Liver (tissue), 3 donors: Measurements from ENCODE around the gene GRK1.

ENCODE experiments used
- EGR1 ChIP-seq, 2 donors: IDR thresholded peaks; 2 replicates each; pipeline ENCODE4 v1.6.1; 2016 to 2018; ENCODE audit warnings: antibody characterized with exemption in 2 of 2, low read depth in 2 of 2
- FOXA1 ChIP-seq: IDR thresholded peaks from 2 replicates; pipeline ENCODE4 v1.6.1; 2016; ENCODE audit warnings: antibody characterized with exemption
- FOXA2 ChIP-seq: IDR thresholded peaks from 2 replicates; pipeline ENCODE4 v1.6.1; 2016; ENCODE audit warnings: antibody characterized with exemption
- HNF4A ChIP-seq, 2 donors: conservative IDR thresholded peaks; 2 replicates each; pipeline ENCODE4 v1.6.1; 2016; ENCODE audit warnings: antibody characterized with exemption in 2 of 2, mild to moderate bottlenecking in 2 of 2
- JUND ChIP-seq, 2 donors: IDR thresholded peaks; 2 replicates each; pipeline ENCODE4 v1.6.1; 2016; ENCODE audit warnings: antibody characterized with exemption in 2 of 2
- RAD21 ChIP-seq, 2 donors: IDR thresholded peaks; 2 replicates each; pipeline ENCODE4 v1.6.1; 2016; ENCODE audit warnings: antibody characterized with exemption in 2 of 2, mild to moderate bottlenecking in 2 of 2
- RXRA ChIP-seq, 2 donors: IDR thresholded peaks; 2 replicates each; pipeline ENCODE4 v1.6.1; 2017 to 2018; ENCODE audit warnings: antibody characterized with exemption in 2 of 2, mild to moderate bottlenecking in 1 of 2
- TAF1 ChIP-seq: conservative IDR thresholded peaks from 2 replicates; pipeline ENCODE4 v1.6.1; 2016; ENCODE audit warnings: antibody characterized with exemption, mild to moderate bottlenecking
- YY1 ChIP-seq: IDR thresholded peaks from 2 replicates; pipeline ENCODE4 v1.6.1; 2016; ENCODE audit warnings: antibody characterized with exemption, mild to moderate bottlenecking
- TF ChIP-seq, protein P1 (sequence below): fragments of 150-350 bp; IDR thresholded peaks from 2 replicates; pipeline ENCODE4 v1.5.1; 2017; ENCODE audit warnings: improper control_type of control experiment, low read depth, low read length; ENCODE audit not compliant: missing input control
- TF ChIP-seq, protein P2 (sequence below): IDR thresholded peaks from 2 replicates; pipeline ENCODE4 v1.6.1; 2016; ENCODE audit warnings: antibody characterized with exemption
- TF ChIP-seq, protein P3 (sequence below): IDR thresholded peaks from 2 replicates; pipeline ENCODE4 v1.6.1; 2016; ENCODE audit warnings: antibody characterized with exemption
- TF ChIP-seq, protein P4 (sequence below): IDR thresholded peaks from 2 replicates; pipeline ENCODE4 v1.6.1; 2016; ENCODE audit warnings: antibody characterized with exemption
- TF ChIP-seq, protein P5 (sequence below): IDR thresholded peaks from 2 replicates; pipeline ENCODE4 v1.6.1; 2016; ENCODE audit warnings: antibody characterized with exemption, mild to moderate bottlenecking
- donor health status: healthy.
- donor health status: healthy.

DNA sequence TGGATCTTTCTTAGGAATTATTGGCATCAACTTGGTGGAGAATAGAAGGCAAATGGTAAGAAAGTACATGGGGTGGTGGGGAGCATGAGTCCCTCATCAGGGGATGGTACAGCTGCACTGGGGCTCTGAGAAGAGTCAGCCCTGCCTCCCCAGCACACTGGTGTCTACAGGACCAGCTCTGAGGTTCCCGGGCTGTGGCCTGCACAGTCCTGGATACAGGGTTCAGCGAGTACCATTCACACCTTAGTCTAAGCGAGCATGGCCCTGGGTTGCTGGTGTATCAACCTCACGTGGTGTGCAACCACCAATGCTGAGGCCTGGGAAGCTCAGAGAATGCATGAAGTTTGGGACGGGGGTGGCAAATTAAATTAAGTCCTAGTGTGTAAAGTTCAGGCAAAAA, 102.1 kb downstream of the GRK1 start:
- TF ChIP-seq RXRA (IDR thresholded peaks at IDR 0.05) = no peak
- no peak for TF ChIP-seq JUND (IDR thresholded peaks at IDR 0.05)
- TF ChIP-seq, protein P1, sequence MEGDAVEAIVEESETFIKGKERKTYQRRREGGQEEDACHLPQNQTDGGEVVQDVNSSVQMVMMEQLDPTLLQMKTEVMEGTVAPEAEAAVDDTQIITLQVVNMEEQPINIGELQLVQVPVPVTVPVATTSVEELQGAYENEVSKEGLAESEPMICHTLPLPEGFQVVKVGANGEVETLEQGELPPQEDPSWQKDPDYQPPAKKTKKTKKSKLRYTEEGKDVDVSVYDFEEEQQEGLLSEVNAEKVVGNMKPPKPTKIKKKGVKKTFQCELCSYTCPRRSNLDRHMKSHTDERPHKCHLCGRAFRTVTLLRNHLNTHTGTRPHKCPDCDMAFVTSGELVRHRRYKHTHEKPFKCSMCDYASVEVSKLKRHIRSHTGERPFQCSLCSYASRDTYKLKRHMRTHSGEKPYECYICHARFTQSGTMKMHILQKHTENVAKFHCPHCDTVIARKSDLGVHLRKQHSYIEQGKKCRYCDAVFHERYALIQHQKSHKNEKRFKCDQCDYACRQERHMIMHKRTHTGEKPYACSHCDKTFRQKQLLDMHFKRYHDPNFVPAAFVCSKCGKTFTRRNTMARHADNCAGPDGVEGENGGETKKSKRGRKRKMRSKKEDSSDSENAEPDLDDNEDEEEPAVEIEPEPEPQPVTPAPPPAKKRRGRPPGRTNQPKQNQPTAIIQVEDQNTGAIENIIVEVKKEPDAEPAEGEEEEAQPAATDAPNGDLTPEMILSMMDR = no peak
- TF ChIP-seq, protein P2, sequence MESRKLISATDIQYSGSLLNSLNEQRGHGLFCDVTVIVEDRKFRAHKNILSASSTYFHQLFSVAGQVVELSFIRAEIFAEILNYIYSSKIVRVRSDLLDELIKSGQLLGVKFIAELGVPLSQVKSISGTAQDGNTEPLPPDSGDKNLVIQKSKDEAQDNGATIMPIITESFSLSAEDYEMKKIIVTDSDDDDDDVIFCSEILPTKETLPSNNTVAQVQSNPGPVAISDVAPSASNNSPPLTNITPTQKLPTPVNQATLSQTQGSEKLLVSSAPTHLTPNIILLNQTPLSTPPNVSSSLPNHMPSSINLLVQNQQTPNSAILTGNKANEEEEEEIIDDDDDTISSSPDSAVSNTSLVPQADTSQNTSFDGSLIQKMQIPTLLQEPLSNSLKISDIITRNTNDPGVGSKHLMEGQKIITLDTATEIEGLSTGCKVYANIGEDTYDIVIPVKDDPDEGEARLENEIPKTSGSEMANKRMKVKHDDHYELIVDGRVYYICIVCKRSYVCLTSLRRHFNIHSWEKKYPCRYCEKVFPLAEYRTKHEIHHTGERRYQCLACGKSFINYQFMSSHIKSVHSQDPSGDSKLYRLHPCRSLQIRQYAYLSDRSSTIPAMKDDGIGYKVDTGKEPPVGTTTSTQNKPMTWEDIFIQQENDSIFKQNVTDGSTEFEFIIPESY = no peak
- no peak for TF ChIP-seq RAD21 (IDR thresholded peaks at IDR 0.05)
- TF ChIP-seq TAF1 = no peak
- TF ChIP-seq, protein P3, sequence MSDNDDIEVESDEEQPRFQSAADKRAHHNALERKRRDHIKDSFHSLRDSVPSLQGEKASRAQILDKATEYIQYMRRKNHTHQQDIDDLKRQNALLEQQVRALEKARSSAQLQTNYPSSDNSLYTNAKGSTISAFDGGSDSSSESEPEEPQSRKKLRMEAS = no peak
- TF ChIP-seq, protein P4, sequence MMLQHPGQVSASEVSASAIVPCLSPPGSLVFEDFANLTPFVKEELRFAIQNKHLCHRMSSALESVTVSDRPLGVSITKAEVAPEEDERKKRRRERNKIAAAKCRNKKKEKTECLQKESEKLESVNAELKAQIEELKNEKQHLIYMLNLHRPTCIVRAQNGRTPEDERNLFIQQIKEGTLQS = no peak
- no peak for TF ChIP-seq YY1
- TF ChIP-seq, protein P5, sequence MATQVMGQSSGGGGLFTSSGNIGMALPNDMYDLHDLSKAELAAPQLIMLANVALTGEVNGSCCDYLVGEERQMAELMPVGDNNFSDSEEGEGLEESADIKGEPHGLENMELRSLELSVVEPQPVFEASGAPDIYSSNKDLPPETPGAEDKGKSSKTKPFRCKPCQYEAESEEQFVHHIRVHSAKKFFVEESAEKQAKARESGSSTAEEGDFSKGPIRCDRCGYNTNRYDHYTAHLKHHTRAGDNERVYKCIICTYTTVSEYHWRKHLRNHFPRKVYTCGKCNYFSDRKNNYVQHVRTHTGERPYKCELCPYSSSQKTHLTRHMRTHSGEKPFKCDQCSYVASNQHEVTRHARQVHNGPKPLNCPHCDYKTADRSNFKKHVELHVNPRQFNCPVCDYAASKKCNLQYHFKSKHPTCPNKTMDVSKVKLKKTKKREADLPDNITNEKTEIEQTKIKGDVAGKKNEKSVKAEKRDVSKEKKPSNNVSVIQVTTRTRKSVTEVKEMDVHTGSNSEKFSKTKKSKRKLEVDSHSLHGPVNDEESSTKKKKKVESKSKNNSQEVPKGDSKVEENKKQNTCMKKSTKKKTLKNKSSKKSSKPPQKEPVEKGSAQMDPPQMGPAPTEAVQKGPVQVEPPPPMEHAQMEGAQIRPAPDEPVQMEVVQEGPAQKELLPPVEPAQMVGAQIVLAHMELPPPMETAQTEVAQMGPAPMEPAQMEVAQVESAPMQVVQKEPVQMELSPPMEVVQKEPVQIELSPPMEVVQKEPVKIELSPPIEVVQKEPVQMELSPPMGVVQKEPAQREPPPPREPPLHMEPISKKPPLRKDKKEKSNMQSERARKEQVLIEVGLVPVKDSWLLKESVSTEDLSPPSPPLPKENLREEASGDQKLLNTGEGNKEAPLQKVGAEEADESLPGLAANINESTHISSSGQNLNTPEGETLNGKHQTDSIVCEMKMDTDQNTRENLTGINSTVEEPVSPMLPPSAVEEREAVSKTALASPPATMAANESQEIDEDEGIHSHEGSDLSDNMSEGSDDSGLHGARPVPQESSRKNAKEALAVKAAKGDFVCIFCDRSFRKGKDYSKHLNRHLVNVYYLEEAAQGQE = no peak
- TF ChIP-seq FOXA1 = no peak
- no peak for TF ChIP-seq HNF4A (conservative IDR thresholded peaks at IDR 0.05)
- TF ChIP-seq EGR1 (IDR thresholded peaks at IDR 0.05; ENCODE audit: low read depth in 2 of 2) = no peak
- TF ChIP-seq FOXA2 = no peak
